ENCODE results near the gene STON2. TPM values are rescaled to one million over a fixed set of nuclear protein-coding genes. Genes with fewer than 3 reads are reported as not detected.
"Not testable (repeated sequence)": the region's sequence is repeated elsewhere in the genome, so short reads cannot be mapped to it uniquely, and the experiment has no call there.

The STON2 gene
- total RNA-seq, 2 donors from 2014 or later, result 0.10 to 0.12 TPM

GRCh38 chr14:81385886-81386285, 14.2 kb downstream of the STON2 start:
- Mint-ChIP-seq H3K9me3 (no peaks in the 10 kb centered on the region), H3K4me1 (ENCODE audit: low read depth) (no peaks in the 10 kb centered on the region), H3K36me3 (ENCODE audit: insufficient read depth in 2 of 2) (no peaks in the 10 kb centered on the region), H3K27ac (no peak overlapping the region), H3K4me3 (no peak overlapping the region), H3K27me3 (ENCODE audit: low read depth) (peaks cover 21% of the 10 kb centered on the region)
- DNase-seq, result no peak
- ATAC-seq (replicated peaks in 1 of 2), result no peak

GRCh38 chr14:81385419-81385818, 14.7 kb downstream of the STON2 start:
- Mint-ChIP-seq H3K27ac (no peak overlapping the region), H3K27me3 (ENCODE audit: low read depth) (peaks cover 21% of the 10 kb centered on the region), H3K4me1 (ENCODE audit: low read depth) (no peaks in the 10 kb centered on the region), H3K4me3 (no peak overlapping the region), H3K9me3 (no peaks in the 10 kb centered on the region), H3K36me3 (ENCODE audit: insufficient read depth in 2 of 2) (no peaks in the 10 kb centered on the region)
- no peak for DNase-seq
- ATAC-seq (replicated peaks in 1 of 2), result no peak

GRCh38 chr14:81384900-81385299, 15.2 kb downstream of the STON2 start:
- Mint-ChIP-seq H3K27ac (no peak overlapping the region), H3K9me3 (no peaks in the 10 kb centered on the region), H3K4me1 (ENCODE audit: low read depth) (no peaks in the 10 kb centered on the region), H3K27me3 (ENCODE audit: low read depth) (peaks cover 21% of the 10 kb centered on the region), H3K36me3 (ENCODE audit: insufficient read depth in 2 of 2) (no peaks in the 10 kb centered on the region), H3K4me3 (no peak overlapping the region)
- no peak for DNase-seq
- no peak for ATAC-seq (replicated peaks in 1 of 2)

- Mint-ChIP-seq H3K27ac (no peak overlapping the region), H3K9me3 (no peaks in the 10 kb centered on the region), H3K36me3 (ENCODE audit: insufficient read depth in 2 of 2) (no peaks in the 10 kb centered on the region), H3K4me3 (no peak overlapping the region), H3K4me1 (ENCODE audit: low read depth) (no peaks in the 10 kb centered on the region), H3K27me3 (ENCODE audit: low read depth) (peaks cover 11% of the 10 kb centered on the region)
- ATAC-seq (replicated peaks in 1 of 2) (no peak), DNase-seq (no peak)
These were observed 17.5 kb downstream of the STON2 start for GRCh38 chr14:81382517-81383225.

- H3K36me3 Mint-ChIP-seq (ENCODE audit: insufficient read depth in 2 of 2); H3K27ac Mint-ChIP-seq; H3K9me3 Mint-ChIP-seq; ATAC-seq (replicated peaks in 1 of 2); H3K27me3 Mint-ChIP-seq (ENCODE audit: low read depth); H3K4me1 Mint-ChIP-seq (ENCODE audit: low read depth); H3K4me3 Mint-ChIP-seq; DNase-seq: not testable (repeated sequence)
These were observed 20.1 kb downstream of the STON2 start for GRCh38 chr14:81380009-81380408.

- no peaks in the 10 kb centered on the region for H3K9me3 Mint-ChIP-seq
- H3K27me3 Mint-ChIP-seq (ENCODE audit: low read depth), result peaks cover 24% of the 10 kb centered on the region
- DNase-seq (no peak), ATAC-seq (replicated peaks in 1 of 2) (no peak)
- no peak overlapping the region for H3K4me3 Mint-ChIP-seq
- H3K4me1 Mint-ChIP-seq (ENCODE audit: low read depth), result no peaks in the 10 kb centered on the region
- no peaks in the 10 kb centered on the region for H3K36me3 Mint-ChIP-seq (ENCODE audit: insufficient read depth in 2 of 2)
- H3K27ac Mint-ChIP-seq, result no peak overlapping the region
These were observed 28.3 kb downstream of the STON2 start for GRCh38 chr14:81371802-81372201.

- peaks cover 19% of the 10 kb centered on the region for H3K27me3 Mint-ChIP-seq (ENCODE audit: low read depth)
- H3K4me1 Mint-ChIP-seq (ENCODE audit: low read depth), result no peaks in the 10 kb centered on the region
- no peaks in the 10 kb centered on the region for H3K36me3 Mint-ChIP-seq (ENCODE audit: insufficient read depth in 2 of 2)
- no peak overlapping the region for H3K4me3 Mint-ChIP-seq
- no peaks in the 10 kb centered on the region for H3K9me3 Mint-ChIP-seq
- ATAC-seq (replicated peaks in 1 of 2) (no peak), DNase-seq (no peak)
- H3K27ac Mint-ChIP-seq, result no peak overlapping the region
These were observed 32.6 kb downstream of the STON2 start for GRCh38 chr14:81367563-81367962.

- Mint-ChIP-seq H3K4me3 (no peak overlapping the region), H3K27me3 (ENCODE audit: low read depth) (peaks cover 14% of the 10 kb centered on the region)
These were observed 33.2 kb downstream of the STON2 start for GRCh38 chr14:81366884-81367283.

GRCh38 chr14:81366214-81366613, 33.9 kb downstream of the STON2 start:
- DNase-seq (no peak), ATAC-seq (replicated peaks in 1 of 2) (no peak)
- H3K4me3 Mint-ChIP-seq, result no peak overlapping the region
- H3K27ac Mint-ChIP-seq, result no peak overlapping the region
- peaks cover 14% of the 10 kb centered on the region for H3K27me3 Mint-ChIP-seq (ENCODE audit: low read depth)
- no peaks in the 10 kb centered on the region for H3K9me3 Mint-ChIP-seq
- no peaks in the 10 kb centered on the region for H3K4me1 Mint-ChIP-seq (ENCODE audit: low read depth)
- H3K36me3 Mint-ChIP-seq (ENCODE audit: insufficient read depth in 2 of 2), result no peaks in the 10 kb centered on the region

More at GRCh38 chr14:81366884-81367283, 33.2 kb downstream of the STON2 start:
- DNase-seq, result no peak
- Mint-ChIP-seq H3K27ac (no peak overlapping the region), H3K36me3 (ENCODE audit: insufficient read depth in 2 of 2) (no peaks in the 10 kb centered on the region), H3K4me1 (ENCODE audit: low read depth) (no peaks in the 10 kb centered on the region), H3K9me3 (no peaks in the 10 kb centered on the region)
- ATAC-seq (replicated peaks in 1 of 2), result no peak

- no peak for ATAC-seq (replicated peaks in 1 of 2)
- no peak for DNase-seq
- H3K36me3 Mint-ChIP-seq (ENCODE audit: insufficient read depth in 2 of 2), result no peaks in the 10 kb centered on the region
- H3K4me3 Mint-ChIP-seq, result no peak overlapping the region
- no peaks in the 10 kb centered on the region for H3K27me3 Mint-ChIP-seq (ENCODE audit: low read depth)
- H3K9me3 Mint-ChIP-seq, result no peaks in the 10 kb centered on the region
- H3K4me1 Mint-ChIP-seq (ENCODE audit: low read depth), result no peaks in the 10 kb centered on the region
- no peak overlapping the region for H3K27ac Mint-ChIP-seq
These were observed 36.3 kb downstream of the STON2 start for GRCh38 chr14:81363746-81364378.

- Mint-ChIP-seq H3K27ac (no peak overlapping the region), H3K36me3 (ENCODE audit: insufficient read depth in 2 of 2) (peaks cover 0 to 5% of the 10 kb centered on the region in 2 donors), H3K9me3 (peaks cover 5 to 7% of the 10 kb centered on the region in 2 donors), H3K27me3 (ENCODE audit: low read depth) (peaks cover 9% of the 10 kb centered on the region), H3K4me1 (ENCODE audit: low read depth) (no peaks in the 10 kb centered on the region), H3K4me3 (no peak overlapping the region)
- ATAC-seq (replicated peaks in 1 of 2) (no peak), DNase-seq (no peak)
These were observed 46.3 kb downstream of the STON2 start for GRCh38 chr14:81353691-81354323.

- peaks cover 5% of the 10 kb centered on the region in 2 donors for H3K9me3 Mint-ChIP-seq
- H3K36me3 Mint-ChIP-seq (ENCODE audit: insufficient read depth in 2 of 2), result peaks cover 0 to 5% of the 10 kb centered on the region in 2 donors
- H3K27ac Mint-ChIP-seq, result no peak overlapping the region
- no peaks in the 10 kb centered on the region for H3K4me1 Mint-ChIP-seq (ENCODE audit: low read depth)
- ATAC-seq (replicated peaks in 1 of 2) (no peak), DNase-seq (no peak)
- no peaks in the 10 kb centered on the region for H3K27me3 Mint-ChIP-seq (ENCODE audit: low read depth)
- no peak overlapping the region for H3K4me3 Mint-ChIP-seq
These were observed 47.7 kb downstream of the STON2 start for GRCh38 chr14:81352413-81352812.

GRCh38 chr14:81351205-81351604, 48.9 kb downstream of the STON2 start:
- H3K9me3 Mint-ChIP-seq, result peaks cover 5% of the 10 kb centered on the region in 2 donors
- DNase-seq (no peak), ATAC-seq (replicated peaks in 1 of 2) (no peak)
- H3K4me3 Mint-ChIP-seq, result no peak overlapping the region
- no peaks in the 10 kb centered on the region for H3K4me1 Mint-ChIP-seq (ENCODE audit: low read depth)
- no peak overlapping the region for H3K27ac Mint-ChIP-seq
- no peaks in the 10 kb centered on the region for H3K27me3 Mint-ChIP-seq (ENCODE audit: low read depth)
- peaks cover 0 to 5% of the 10 kb centered on the region in 2 donors for H3K36me3 Mint-ChIP-seq (ENCODE audit: insufficient read depth in 2 of 2)
